ENCODE results near the gene TFF2.

TFF2 gene

GRCh38 chr21:42300956-42301355 is 49.8 kb downstream of the TFF2 start:
- TF ChIP-seq CTCF (conservative IDR thresholded peaks at IDR 0.05; ENCODE audit: low read length) = no peak
- DNase-seq (ENCODE audit: low read depth) = no peak
- H3K4me3 ChIP-seq (ENCODE audit: low read length) = no peak overlapping the region

GRCh38 chr21:42300045-42300583 is 50.7 kb downstream of the TFF2 start:
- no peak for TF ChIP-seq CTCF (conservative IDR thresholded peaks at IDR 0.05; ENCODE audit: low read length)
- no peak for DNase-seq (ENCODE audit: low read depth)
- H3K4me3 ChIP-seq (ENCODE audit: low read length) = no peak overlapping the region

GRCh38 chr21:42299324-42300044 is 51.3 kb downstream of the TFF2 start:
- TF ChIP-seq CTCF (conservative IDR thresholded peaks at IDR 0.05; ENCODE audit: low read length) = no peak
- H3K4me3 ChIP-seq (ENCODE audit: low read length) = no peak overlapping the region
- DNase-seq (ENCODE audit: low read depth) = no peak

- no peak overlapping the region for H3K4me3 ChIP-seq (ENCODE audit: low read length)
- no peak for DNase-seq (ENCODE audit: low read depth)
- no peak for TF ChIP-seq CTCF (conservative IDR thresholded peaks at IDR 0.05; ENCODE audit: low read length)
Observed at GRCh38 chr21:42298657-42299056, 52.1 kb downstream of the TFF2 start.

GRCh38 chr21:42298237-42298636 is 52.6 kb downstream of the TFF2 start:
- H3K4me3 ChIP-seq (ENCODE audit: low read length) = no peak overlapping the region
- TF ChIP-seq CTCF (conservative IDR thresholded peaks at IDR 0.05; ENCODE audit: low read length) = no peak
- no peak for DNase-seq (ENCODE audit: low read depth)

- no peak for DNase-seq (ENCODE audit: low read depth)
- no peak overlapping the region for H3K4me3 ChIP-seq (ENCODE audit: low read length)
- no peak for TF ChIP-seq CTCF (conservative IDR thresholded peaks at IDR 0.05; ENCODE audit: low read length)
Observed at GRCh38 chr21:42297377-42297776, 53.4 kb downstream of the TFF2 start.

GRCh38 chr21:42296501-42296900 is 54.3 kb downstream of the TFF2 start:
- no peak for DNase-seq (ENCODE audit: low read depth)
- TF ChIP-seq CTCF (conservative IDR thresholded peaks at IDR 0.05; ENCODE audit: low read length) = no peak
- H3K4me3 ChIP-seq (ENCODE audit: low read length) = no peak overlapping the region

All from AG10803 (cell line).